Neural crest cell (in vitro differentiated cells): ENCODE results near the gene AIM2. TPM values are rescaled to one million over a fixed set of nuclear protein-coding genes. Genes with fewer than 3 reads are reported as not detected.
A peak's percentile ranks its signal among the peaks of the same experiment; 100 is the strongest.

ENCODE experiments used
- DNase-seq: peaks from one replicate; pipeline ENCODE4 v3.0.0; 2021; ENCODE audit warnings: low read depth, mixed read lengths, low spot score
- H3K27ac Mint-ChIP-seq: one replicate; pipeline ENCODE4 v1.8.0; 2021; ENCODE audit warnings: mild to moderate bottlenecking, mixed read lengths; ENCODE audit not compliant: unreplicated experiment
- H3K27me3 Mint-ChIP-seq: 2 replicates; pipeline ENCODE4 v1.8.0; 2021; ENCODE audit warnings: low read depth, mild to moderate bottlenecking, mixed read lengths
- H3K36me3 Mint-ChIP-seq: 2 replicates; pipeline ENCODE4 v1.8.0; 2021; ENCODE audit warnings: low read depth, mild to moderate bottlenecking, mixed read lengths
- H3K4me1 Mint-ChIP-seq: 2 replicates; pipeline ENCODE4 v1.8.0; 2021; ENCODE audit warnings: mixed read lengths
- H3K4me3 Mint-ChIP-seq: one replicate; pipeline ENCODE4 v1.8.0; 2021; ENCODE audit warnings: mild to moderate bottlenecking, mixed read lengths
- H3K9me3 Mint-ChIP-seq: 2 replicates; pipeline ENCODE4 v1.8.0; 2021; ENCODE audit warnings: mixed read lengths
- CTCF ChIP-seq: fragments of 200-600 bp; sonication (generic); conservative IDR thresholded peaks from 2 replicates; pipeline ENCODE4 v1.5.0; 2021; ENCODE audit warnings: antibody characterized with exemption, mild to moderate bottlenecking
- total RNA-seq: library from RNA; stranded (reverse); gene quantifications from 2 replicates; pipeline ENCODE4 v1.2.1, GENCODE V29; 2021

AIM2 gene
- total RNA-seq, 1 donor from 2014 or later: 5.7 TPM

DNA sequence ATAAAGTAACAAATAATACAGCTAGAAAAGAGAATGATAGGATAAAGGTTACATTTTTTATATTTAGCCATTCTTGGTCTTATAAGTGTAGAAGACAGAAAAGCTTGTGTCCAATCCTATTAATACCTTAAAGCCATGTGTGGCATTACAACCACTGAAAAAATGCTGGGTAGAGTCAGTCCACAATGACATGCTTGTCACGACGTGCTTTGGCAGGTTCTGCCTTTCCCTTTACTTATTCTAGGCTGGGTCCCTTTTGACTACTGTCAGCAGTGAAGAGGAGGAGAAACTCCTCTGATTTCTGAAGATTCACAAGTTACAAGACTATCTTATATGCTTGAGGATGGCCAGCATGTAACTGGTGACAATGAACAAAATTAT lies 14.6 kb upstream of the AIM2 start:
- TF ChIP-seq CTCF: no peak
- DNase-seq: no peak
- Mint-ChIP-seq H3K4me3 (no peak overlapping the region), H3K36me3 (no peaks in the 10 kb centered on the region), H3K27me3 (no peaks in the 10 kb centered on the region), H3K27ac (no peak overlapping the region), H3K4me1 (no peaks in the 10 kb centered on the region), H3K9me3 (peaks cover 3% of the 10 kb centered on the region)

- no peak for TF ChIP-seq CTCF
- no peaks in the 10 kb centered on the region for H3K36me3 Mint-ChIP-seq
- no peak overlapping the region for H3K27ac Mint-ChIP-seq
Measured at GRCh38 chr1:159090286-159091179, 14.0 kb upstream of the AIM2 start.

DNA sequence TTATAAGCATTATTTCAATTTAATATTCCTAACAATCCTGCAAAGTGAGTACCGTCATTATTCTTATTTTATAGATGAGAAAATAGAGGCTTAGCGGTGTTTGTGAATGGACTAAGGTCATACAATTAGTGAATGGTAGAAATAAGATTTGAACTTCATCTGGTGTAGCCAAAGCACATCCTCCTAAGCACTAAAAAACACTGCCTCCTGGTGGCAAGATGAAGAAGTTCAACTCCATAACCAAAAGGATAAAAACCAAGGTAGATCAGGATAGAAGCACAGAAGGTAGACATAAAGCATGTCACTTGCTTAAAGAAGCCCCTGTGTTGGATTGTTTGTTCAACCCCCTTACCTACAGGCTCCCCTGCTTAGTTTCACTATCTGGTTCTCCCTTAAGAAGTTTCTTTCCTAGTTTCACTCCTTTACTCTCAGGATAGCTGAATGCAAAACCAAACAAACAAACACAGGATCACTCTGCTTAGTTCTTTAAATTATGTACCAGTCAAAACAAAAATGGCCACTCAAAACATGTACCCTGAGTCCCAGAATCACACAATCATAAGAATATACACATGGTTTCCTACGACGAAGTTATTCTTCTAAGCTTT lies 12.7 kb upstream of the AIM2 start:
- no peaks in the 10 kb centered on the region for H3K36me3 Mint-ChIP-seq

More at GRCh38 chr1:159090286-159091179, 14.0 kb upstream of the AIM2 start:
- DNase-seq: no peak
- Mint-ChIP-seq H3K27me3 (no peaks in the 10 kb centered on the region), H3K9me3 (peaks cover 3% of the 10 kb centered on the region), H3K4me1 (no peaks in the 10 kb centered on the region), H3K4me3 (no peak overlapping the region)

GRCh38 chr1:159088546-159089183 lies 12.1 kb upstream of the AIM2 start:
- Mint-ChIP-seq H3K27ac (no peak overlapping the region), H3K27me3 (no peaks in the 10 kb centered on the region), H3K4me3 (no peak overlapping the region), H3K36me3 (no peaks in the 10 kb centered on the region), H3K4me1 (no peaks in the 10 kb centered on the region), H3K9me3 (peaks cover 3% of the 10 kb centered on the region)
- no peak for DNase-seq
- no peak for TF ChIP-seq CTCF

More for the DNA sequence above, 12.7 kb upstream of the AIM2 start:
- Mint-ChIP-seq H3K27me3 (no peaks in the 10 kb centered on the region), H3K4me1 (no peaks in the 10 kb centered on the region), H3K9me3 (peaks cover 3% of the 10 kb centered on the region), H3K27ac (no peak overlapping the region), H3K4me3 (no peak overlapping the region)
- no peak for DNase-seq
- peak; percentile 66 for TF ChIP-seq CTCF

DNA sequence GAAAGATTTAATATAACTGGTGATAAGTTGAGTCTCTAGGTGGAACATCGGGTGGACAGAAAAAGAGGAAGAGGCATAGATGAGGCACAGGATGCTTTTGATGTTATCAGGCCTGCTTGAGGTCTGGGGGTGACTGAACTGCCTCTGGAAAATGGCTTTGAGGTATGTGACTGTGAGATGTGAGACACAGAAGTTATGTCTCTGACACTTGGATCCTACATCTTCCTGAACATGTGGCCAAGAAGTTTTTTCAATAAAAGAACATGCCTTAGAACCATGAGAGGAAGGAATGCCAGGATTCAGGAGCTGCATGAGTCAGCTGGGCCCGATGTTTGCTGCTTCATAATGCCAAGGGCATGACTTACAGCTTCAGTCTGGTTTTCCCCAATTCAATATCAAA lies 11.5 kb upstream of the AIM2 start:
- Mint-ChIP-seq H3K4me1 (no peaks in the 10 kb centered on the region), H3K27me3 (no peaks in the 10 kb centered on the region), H3K27ac (no peak overlapping the region), H3K4me3 (no peak overlapping the region), H3K9me3 (peaks cover 3% of the 10 kb centered on the region), H3K36me3 (no peaks in the 10 kb centered on the region)
- TF ChIP-seq CTCF: no peak
- DNase-seq: no peak
